CD4-positive, alpha-beta T cell treated with Interferon gamma for 1 hour (primary cell): ENCODE data around the gene GMDS.
"Not testable (repeated sequence)": the region's sequence is repeated elsewhere in the genome, so short reads cannot be mapped to it uniquely, and the experiment has no call there.

Experiments
- DNase-seq: peaks from one replicate; pipeline ENCODE4 v3.0.0-alpha.2; 2020

GMDS gene

GRCh38 chr6:1698527-1698926, 546.9 kb downstream of the GMDS start:
- no peak for DNase-seq

- DNase-seq = no peak
Measured at GRCh38 chr6:1697688-1698351, 547.6 kb downstream of the GMDS start.

- no peak for DNase-seq
Measured at GRCh38 chr6:1696463-1696850, 548.9 kb downstream of the GMDS start.

- no peak for DNase-seq
Measured at GRCh38 chr6:1695546-1696462, 549.6 kb downstream of the GMDS start.

- not testable (repeated sequence) for DNase-seq
Measured at GRCh38 chr6:1691828-1692227, 553.6 kb downstream of the GMDS start.

GRCh38 chr6:1690656-1691055, 554.7 kb downstream of the GMDS start:
- DNase-seq = not testable (repeated sequence)

- DNase-seq = no peak
Measured at GRCh38 chr6:1689141-1689540, 556.3 kb downstream of the GMDS start.

- DNase-seq = no peak
Measured at GRCh38 chr6:1688396-1688795, 557.0 kb downstream of the GMDS start.

GRCh38 chr6:1687402-1687801, 558.0 kb downstream of the GMDS start:
- DNase-seq = no peak

- no peak for DNase-seq
Measured at GRCh38 chr6:1686117-1687098, 559.0 kb downstream of the GMDS start.

- DNase-seq = no peak
Measured at GRCh38 chr6:1679688-1680068, 565.7 kb downstream of the GMDS start.

- DNase-seq = no peak
Measured at GRCh38 chr6:1679031-1679687, 566.2 kb downstream of the GMDS start.

GRCh38 chr6:1678201-1678600, 567.2 kb downstream of the GMDS start:
- no peak for DNase-seq

GRCh38 chr6:1672379-1672778, 573.0 kb downstream of the GMDS start:
- DNase-seq = no peak

GRCh38 chr6:1670711-1671462, 574.5 kb downstream of the GMDS start:
- DNase-seq = no peak

GRCh38 chr6:1669996-1670395, 575.4 kb downstream of the GMDS start:
- no peak for DNase-seq

GRCh38 chr6:1668456-1668855, 576.9 kb downstream of the GMDS start:
- not testable (repeated sequence) for DNase-seq

- DNase-seq = no peak
Measured at GRCh38 chr6:1667805-1668175, 577.6 kb downstream of the GMDS start.

GRCh38 chr6:1667012-1667804, 578.2 kb downstream of the GMDS start:
- DNase-seq = no peak

GRCh38 chr6:1665214-1665613, 580.2 kb downstream of the GMDS start:
- DNase-seq = no peak

GRCh38 chr6:1664329-1664728, 581.1 kb downstream of the GMDS start:
- DNase-seq = no peak
